ENCODE measurements around the gene LDLRAD4. TPM values are rescaled to one million over a fixed set of nuclear protein-coding genes. Genes with fewer than 3 reads are reported as not detected.
"Not testable (repeated sequence)": the region's sequence is repeated elsewhere in the genome, so short reads cannot be mapped to it uniquely, and the experiment has no call there.

LDLRAD4 gene
- total and polyA plus RNA-seq, 9 of the 15 experiments (the other 6 are each of a cell fraction or from before 2014, with no cell fraction given): 0.01 TPM; not detected in 8

GRCh38 chr18:13677350-13677749 is 458.8 kb downstream of the LDLRAD4 start:
- CTCF ChIA-PET (ENCODE audit: low intra/inter-chr PET ratio); BruUV-seq (replicated peaks): not testable (repeated sequence)
- H3K36me3 ChIP-seq (ENCODE audit: control insufficient read depth, insufficient read depth, low read length): peaks cover 16% of the 10 kb centered on the region; the same call in 2 of the 3 replicates

GRCh38 chr18:13680612-13681011 is 462.1 kb downstream of the LDLRAD4 start:
- ATAC-seq (peak; percentile 96), FAIRE-seq (no peak), DNase-seq (ENCODE audit: extremely low read depth in 1 of 4, low spot score in 3 of 4) (peak in 3 of 4 experiments; percentile 22 to 39 (median 24))
- H3K4me2 ChIP-seq (ENCODE audit: insufficient read depth, low read length): no peak overlapping the region
- H3K36me3 ChIP-seq (ENCODE audit: control insufficient read depth, insufficient read depth, low read length): peaks cover 16% of the 10 kb centered on the region; the same call in 2 of the 3 replicates
- H3K9me3 ChIP-seq (replicated peaks; ENCODE audit: control insufficient read depth, insufficient read depth, low read depth, low read length): no peaks in the 10 kb centered on the region
- no peak overlapping the region for H3K9ac ChIP-seq (ENCODE audit: insufficient read depth in 1 of 2, low read depth in 2 of 2, low read length in 2 of 2)
- no TSS peak for BruUV-seq (replicated peaks)
- ChIA-PET CTCF (ENCODE audit: low intra/inter-chr PET ratio) (no interaction called here), POLR2A (no interaction called here)
- no peaks in the 10 kb centered on the region for H3K27me3 ChIP-seq (ENCODE audit: control insufficient read depth in 2 of 2, insufficient read depth in 2 of 2, low read length in 2 of 2)
- no peak overlapping the region for H2AFZ ChIP-seq (ENCODE audit: low read depth, low read length)
- WGBS (ENCODE audit: insufficient coverage, low coverage, missing lambda C conversion rate): 58% methylated on average over 5 of the region's 5 CpGs
- no peak overlapping the region for H3K4me3 ChIP-seq
- peaks cover 3% of the 10 kb centered on the region; the same call in 1 of the 2 replicates for H4K20me1 ChIP-seq (replicated peaks; ENCODE audit: control insufficient read depth, insufficient read depth, low read length)
- no peak overlapping the region for H3K27ac ChIP-seq (ENCODE audit: extremely low read depth, low read depth, low read length)
- peaks cover 73% of the 10 kb centered on the region for H3K79me2 ChIP-seq (ENCODE audit: control insufficient read depth, insufficient read depth, low read length)
- TF ChIP-seq XRCC3 (IDR thresholded peaks at IDR 0.05) (no peak), RAD21 (CRISPR knock-in tag; conservative IDR thresholded peaks at IDR 0.05 in 1 of 2, IDR thresholded peaks at IDR 0.05 in 1 of 2) (peak in 1 of 2 experiments; percentile 16; a peak in 1 of 4 replicates), CTCF (IDR thresholded peaks at IDR 0.05 in 2 of 3, conservative IDR thresholded peaks at IDR 0.05 in 1 of 3; ENCODE audit: insufficient read depth in 2 of 3, low read depth in 1 of 3, low read length in 3 of 3) (peak in 2 of 3 experiments; percentile 38 to 61; a peak in 2 of 6 replicates)
- intact Hi-C loops (cut with micrococcal nuclease) (no loop called here), in situ Hi-C loops (cut with MboI) (no loop called here)
- no peaks in the 10 kb centered on the region for H3K9me1 ChIP-seq (ENCODE audit: control insufficient read depth, insufficient read depth, low read length)
- H3K4me1 ChIP-seq (replicated peaks in 1 of 2; ENCODE audit: control insufficient read depth in 2 of 2, insufficient read depth in 2 of 2, low read length in 2 of 2): no peaks in the 10 kb centered on the region

More at GRCh38 chr18:13677350-13677749, 458.8 kb downstream of the LDLRAD4 start:
- H3K4me2 ChIP-seq (ENCODE audit: insufficient read depth, low read length); H2AFZ ChIP-seq (ENCODE audit: low read depth, low read length); H3K9ac ChIP-seq (ENCODE audit: insufficient read depth in 1 of 2, low read depth in 2 of 2, low read length in 2 of 2); H3K9me3 ChIP-seq (replicated peaks; ENCODE audit: control insufficient read depth, insufficient read depth, low read depth, low read length); H3K27me3 ChIP-seq (ENCODE audit: control insufficient read depth in 2 of 2, insufficient read depth in 2 of 2, low read length in 2 of 2); H3K4me1 ChIP-seq (replicated peaks in 1 of 2; ENCODE audit: control insufficient read depth in 2 of 2, insufficient read depth in 2 of 2, low read length in 2 of 2); intact Hi-C loops (cut with micrococcal nuclease); H3K27ac ChIP-seq (ENCODE audit: extremely low read depth, low read depth, low read length); H3K9me1 ChIP-seq (ENCODE audit: control insufficient read depth, insufficient read depth, low read length); in situ Hi-C loops (cut with MboI); H3K4me3 ChIP-seq; DNase-seq (ENCODE audit: extremely low read depth in 1 of 4, low spot score in 3 of 4); H4K20me1 ChIP-seq (replicated peaks; ENCODE audit: control insufficient read depth, insufficient read depth, low read length); POLR2A ChIA-PET; FAIRE-seq: not testable (repeated sequence)
- peak; percentile 32; the same call in 1 of the 3 replicates for ATAC-seq
- whole genome bisulfite sequencing (ENCODE audit: insufficient coverage, low coverage, missing lambda C conversion rate): 51% methylated on average over 7 of the region's 13 CpGs
- H3K79me2 ChIP-seq (ENCODE audit: control insufficient read depth, insufficient read depth, low read length): peaks cover 46% of the 10 kb centered on the region
- peak; percentile 60 for TF ChIP-seq TAL1 (IDR thresholded peaks at IDR 0.05)
- TF ChIP-seq ARID1B (IDR thresholded peaks at IDR 0.05): peak; percentile 39
- TF ChIP-seq TCF3 (CRISPR knock-in tag; IDR thresholded peaks at IDR 0.05): peak; percentile 19; the same call in 1 of the 2 replicates
- peak; percentile 68 for TF ChIP-seq CBFA2T3 (IDR thresholded peaks at IDR 0.05)
- TF ChIP-seq CBFA2T2 (conservative IDR thresholded peaks at IDR 0.05): peak; percentile 31; the same call in 1 of the 2 replicates

All from K562 (cell line).